ENCODE data around the gene ZXDA. TPM values are rescaled to one million over a fixed set of nuclear protein-coding genes. Genes with fewer than 3 reads are reported as not detected.
A peak's percentile ranks its signal among the peaks of the same experiment; 100 is the strongest.
"Not testable (repeated sequence)": the region's sequence is repeated elsewhere in the genome, so short reads cannot be mapped to it uniquely, and the experiment has no call there.

The ZXDA gene
- 4.5 TPM for total RNA-seq
- long read RNA-seq, full-length matches to known transcripts: 8 of 9 reads
- long read RNA-seq, partial matches to known transcripts: 0 of 9 reads
- long read RNA-seq, other reads (novel, unspliced or antisense): 1 of 9 reads

- intact Hi-C loops (cut with DNase I): not testable (repeated sequence)
Observed at GRCh38 chrX:57910287-57910912, at the start of gene ZXDA. ZXDA (minus strand) TSS chrX:57910458; CDS start chrX:57910420, 38 bp downstream.

GRCh38 chrX:57952320-57952678 lies 42.0 kb upstream of the ZXDA start:
- DNase-seq (ENCODE audit: low spot score): peak; percentile 75
- intact Hi-C loops (cut with DNase I): no loop called here

More at GRCh38 chrX:57910287-57910912, at the start of gene ZXDA:
- DNase-seq (ENCODE audit: low spot score): not testable (repeated sequence)

- no peak for DNase-seq (ENCODE audit: low spot score)
- intact Hi-C loops (cut with DNase I): no loop called here
Observed at GRCh38 chrX:57951666-57952319, 41.5 kb upstream of the ZXDA start.

- no peak for DNase-seq (ENCODE audit: low spot score)
- intact Hi-C loops (cut with DNase I): no loop called here
Observed at GRCh38 chrX:57933321-57933720, 23.1 kb upstream of the ZXDA start.

GRCh38 chrX:57932266-57932665 lies 22.0 kb upstream of the ZXDA start:
- intact Hi-C loops (cut with DNase I): no loop called here
- DNase-seq (ENCODE audit: low spot score): no peak

- intact Hi-C loops (cut with DNase I): no loop called here
- no peak for DNase-seq (ENCODE audit: low spot score)
Observed at GRCh38 chrX:57930051-57930450, 19.8 kb upstream of the ZXDA start.

- no peak for DNase-seq (ENCODE audit: low spot score)
- intact Hi-C loops (cut with DNase I): loop anchor here (2.0 kb wide), 1 partner anchor 109 kb away; no protein-coding TSS in a partner anchor
Observed at GRCh38 chrX:57929373-57929772, 19.1 kb upstream of the ZXDA start.

GRCh38 chrX:57925806-57926205 lies 15.5 kb upstream of the ZXDA start:
- DNase-seq (ENCODE audit: low spot score): no peak
- intact Hi-C loops (cut with DNase I): no loop called here

- no peak for DNase-seq (ENCODE audit: low spot score)
- intact Hi-C loops (cut with DNase I): no loop called here
Observed at GRCh38 chrX:57918750-57919436, 8.6 kb upstream of the ZXDA start.

- intact Hi-C loops (cut with DNase I): no loop called here
- DNase-seq (ENCODE audit: low spot score): no peak
Observed at GRCh38 chrX:57915680-57916079, 5.4 kb upstream of the ZXDA start.

- intact Hi-C loops (cut with DNase I); DNase-seq (ENCODE audit: low spot score): not testable (repeated sequence)
Observed at GRCh38 chrX:57909595-57910286, 517 bp downstream of the ZXDA start.

- intact Hi-C loops (cut with DNase I); DNase-seq (ENCODE audit: low spot score): not testable (repeated sequence)
Observed at GRCh38 chrX:57908972-57909594, 1.2 kb downstream of the ZXDA start.

GRCh38 chrX:57906790-57907189 lies 3.5 kb downstream of the ZXDA start:
- intact Hi-C loops (cut with DNase I): no loop called here
- DNase-seq (ENCODE audit: low spot score): no peak

GRCh38 chrX:57905141-57905540 lies 5.1 kb downstream of the ZXDA start:
- intact Hi-C loops (cut with DNase I): no loop called here
- no peak for DNase-seq (ENCODE audit: low spot score)

GRCh38 chrX:57904176-57904880 lies 5.9 kb downstream of the ZXDA start:
- DNase-seq (ENCODE audit: low spot score): no peak
- intact Hi-C loops (cut with DNase I): no loop called here

- intact Hi-C loops (cut with DNase I): no loop called here
Observed at GRCh38 chrX:57902633-57903032, 7.6 kb downstream of the ZXDA start.

GRCh38 chrX:57901466-57901865 lies 8.8 kb downstream of the ZXDA start:
- intact Hi-C loops (cut with DNase I): no loop called here
- DNase-seq (ENCODE audit: low spot score): no peak

More at GRCh38 chrX:57902633-57903032, 7.6 kb downstream of the ZXDA start:
- no peak for DNase-seq (ENCODE audit: low spot score)

GRCh38 chrX:57900975-57901374 lies 9.3 kb downstream of the ZXDA start:
- intact Hi-C loops (cut with DNase I): no loop called here
- no peak for DNase-seq (ENCODE audit: low spot score)

GRCh38 chrX:57899906-57900305 lies 10.4 kb downstream of the ZXDA start:
- no peak for DNase-seq (ENCODE audit: low spot score)
- intact Hi-C loops (cut with DNase I): no loop called here
